ENCODE data around the gene SLC6A11. TPM values are rescaled to one million over a fixed set of nuclear protein-coding genes. Genes with fewer than 3 reads are reported as not detected.

SLC6A11 gene
- total and polyA plus RNA-seq, 2 donors (not counting 1 experiment from before 2014, with no cell fraction given) = not detected

GRCh38 chr3:10945683-10946287, 129.8 kb downstream of the SLC6A11 start:
- H3K27ac Mint-ChIP-seq = no peak overlapping the region
- H3K36me3 ChIP-seq (replicated peaks in 1 of 2; ENCODE audit: control extremely low read depth in 1 of 2, control insufficient read depth in 1 of 2, extremely low read depth in 1 of 2, insufficient read depth in 2 of 2, low read length in 1 of 2) = no peaks in the 10 kb centered on the region
- H3K4me2 ChIP-seq (replicated peaks; ENCODE audit: low read depth, low read length, poor library complexity, severe bottlenecking) = no peak overlapping the region
- no peak overlapping the region for H3K4me3 Mint-ChIP-seq
- H3K4me1 ChIP-seq (ENCODE audit: control insufficient read depth in 2 of 2, insufficient read depth in 2 of 2, low read length in 2 of 2) = no peaks in the 10 kb centered on the region
- H3K9me3 ChIP-seq (ENCODE audit: control extremely low read depth in 1 of 3, control insufficient read depth in 2 of 3, insufficient read depth in 1 of 3, low read length in 2 of 3) = peaks cover 0 to 11% (median 6%) of the 10 kb centered on the region in 3 donors
- no peak overlapping the region for H3K9ac ChIP-seq (ENCODE audit: low read length)
- intact Hi-C loops (cut with micrococcal nuclease) = no loop called here
- CTCF ChIA-PET = interaction anchor here (0.6 to 1.2 kb wide), 2 partner anchors 16 to 21 kb away, joined by 3 read pairs; no protein-coding TSS in a partner anchor
- no peaks in the 10 kb centered on the region for H3K4me1 Mint-ChIP-seq
- ATAC-seq (ENCODE audit: low read depth) = peak; percentile 31
- POLR2A ChIA-PET = no interaction called here
- H4K20me1 ChIP-seq (ENCODE audit: control insufficient read depth, insufficient read depth, low read length, poor library complexity, severe bottlenecking) = no peaks in the 10 kb centered on the region
- peaks cover 0 to 3% (median 0%) of the 10 kb centered on the region in 4 experiments for H3K27me3 ChIP-seq (replicated peaks in 1 of 4; ENCODE audit: control extremely low read depth in 1 of 4, control insufficient read depth in 3 of 4, insufficient read depth in 4 of 4, low read length in 3 of 4)
- peak; percentile 53 for DNase-seq
- WGBS (ENCODE audit: insufficient coverage) = 56% methylated on average over 6 of the region's 8 CpGs
- H3K4me3 ChIP-seq (ENCODE audit: control extremely low read depth in 1 of 5, extremely low read depth in 1 of 5, insufficient read depth in 1 of 5, low read depth in 2 of 5, low read length in 4 of 5) = no peak overlapping the region
- H3K27me3 Mint-ChIP-seq = peaks cover 19% of the 10 kb centered on the region
- TF ChIP-seq CTCF (IDR thresholded peaks at IDR 0.05) (peak; percentile 75), EZH2 (IDR thresholded peaks at IDR 0.05; ENCODE audit: borderline replicate concordance, insufficient read depth, low read depth, low read length, poor library complexity, severe bottlenecking) (no peak)
- no peaks in the 10 kb centered on the region for H3K79me2 ChIP-seq (ENCODE audit: control insufficient read depth, insufficient read depth, low read length)
- no peak overlapping the region for H3K27ac ChIP-seq (ENCODE audit: low read length in 2 of 2)
- no peak overlapping the region for H2AFZ ChIP-seq (ENCODE audit: insufficient read depth, low read depth, low read length, poor library complexity, severe bottlenecking)
- no peaks in the 10 kb centered on the region for H3K9me3 Mint-ChIP-seq (ENCODE audit: insufficient read depth)

GRCh38 chr3:10946526-10946925, 130.5 kb downstream of the SLC6A11 start:
- ATAC-seq (ENCODE audit: low read depth) (no peak), DNase-seq (no peak)
- intact Hi-C loops (cut with micrococcal nuclease) = no loop called here
- H3K9me3 ChIP-seq (ENCODE audit: control extremely low read depth in 1 of 3, control insufficient read depth in 2 of 3, insufficient read depth in 1 of 3, low read length in 2 of 3) = peaks cover 0 to 11% (median 6%) of the 10 kb centered on the region in 3 donors
- no peak overlapping the region for H3K27ac ChIP-seq (ENCODE audit: low read length in 2 of 2)
- H3K27me3 ChIP-seq (replicated peaks in 1 of 4; ENCODE audit: control extremely low read depth in 1 of 4, control insufficient read depth in 3 of 4, insufficient read depth in 4 of 4, low read length in 3 of 4) = peaks cover 0 to 3% (median 0%) of the 10 kb centered on the region in 4 experiments
- no peak overlapping the region for H3K4me3 Mint-ChIP-seq
- no peak overlapping the region for H3K4me3 ChIP-seq (ENCODE audit: control extremely low read depth in 1 of 5, extremely low read depth in 1 of 5, insufficient read depth in 1 of 5, low read depth in 2 of 5, low read length in 4 of 5)
- H3K9ac ChIP-seq (ENCODE audit: low read length) = no peak overlapping the region
- ChIA-PET POLR2A (no interaction called here), CTCF (interaction anchor here (0.8 to 1.3 kb wide), 3 partner anchors 31 to 53 kb away, joined by 3 read pairs; no protein-coding TSS in a partner anchor)
- H3K9me3 Mint-ChIP-seq (ENCODE audit: insufficient read depth) = no peaks in the 10 kb centered on the region
- H3K27me3 Mint-ChIP-seq = peaks cover 22% of the 10 kb centered on the region
- no peaks in the 10 kb centered on the region for H3K4me1 ChIP-seq (ENCODE audit: control insufficient read depth in 2 of 2, insufficient read depth in 2 of 2, low read length in 2 of 2)
- no peak overlapping the region for H3K27ac Mint-ChIP-seq
- no peaks in the 10 kb centered on the region for H3K36me3 ChIP-seq (replicated peaks in 1 of 2; ENCODE audit: control extremely low read depth in 1 of 2, control insufficient read depth in 1 of 2, extremely low read depth in 1 of 2, insufficient read depth in 2 of 2, low read length in 1 of 2)
- 20% methylated on average over 2 of the region's 8 CpGs for WGBS (ENCODE audit: insufficient coverage)
- no peaks in the 10 kb centered on the region for H3K79me2 ChIP-seq (ENCODE audit: control insufficient read depth, insufficient read depth, low read length)
- no peaks in the 10 kb centered on the region for H4K20me1 ChIP-seq (ENCODE audit: control insufficient read depth, insufficient read depth, low read length, poor library complexity, severe bottlenecking)
- H2AFZ ChIP-seq (ENCODE audit: insufficient read depth, low read depth, low read length, poor library complexity, severe bottlenecking) = no peak overlapping the region
- TF ChIP-seq EZH2 (IDR thresholded peaks at IDR 0.05; ENCODE audit: borderline replicate concordance, insufficient read depth, low read depth, low read length, poor library complexity, severe bottlenecking) = no peak
- no peak for TF ChIP-seq CTCF (IDR thresholded peaks at IDR 0.05)
- H3K4me1 Mint-ChIP-seq = no peaks in the 10 kb centered on the region
- no peak overlapping the region for H3K4me2 ChIP-seq (replicated peaks; ENCODE audit: low read depth, low read length, poor library complexity, severe bottlenecking)

Measured in B cell (primary cell).